Measurements from ENCODE around the gene CACNA1C. TPM values are rescaled to one million over a fixed set of nuclear protein-coding genes. Genes with fewer than 3 reads are reported as not detected.

Gene CACNA1C
- polyA plus RNA-seq, 1 of the 3 experiments (the other 2 are of a cell fraction), result 1.5 TPM

DNA sequence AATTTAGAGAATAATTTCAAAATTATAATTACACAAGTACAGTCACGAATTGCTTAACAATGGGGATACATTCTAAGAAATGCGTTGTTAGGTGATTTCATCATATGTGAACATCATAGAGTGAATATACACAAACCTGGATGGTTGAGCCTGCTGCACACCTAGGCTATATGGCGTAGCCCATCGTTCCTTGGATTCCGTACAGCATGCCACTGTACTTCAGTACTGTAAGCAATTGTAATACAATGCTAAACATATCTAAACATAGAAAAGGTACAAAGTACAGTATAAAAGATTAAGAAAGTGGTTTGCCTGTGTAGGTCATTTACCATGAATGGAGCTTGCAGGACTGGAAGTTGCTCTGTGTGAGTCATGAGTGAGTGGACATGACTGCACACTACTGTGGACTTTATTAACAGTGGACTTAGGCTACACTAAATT lies 286.2 kb downstream of the CACNA1C start:
- no peak overlapping the region for H3K9ac ChIP-seq
- no peaks in the 10 kb centered on the region for H3K27me3 ChIP-seq (ENCODE audit: insufficient read depth)
- H3K9me2 ChIP-seq, result no peaks in the 10 kb centered on the region
- TF ChIP-seq, protein P1, sequence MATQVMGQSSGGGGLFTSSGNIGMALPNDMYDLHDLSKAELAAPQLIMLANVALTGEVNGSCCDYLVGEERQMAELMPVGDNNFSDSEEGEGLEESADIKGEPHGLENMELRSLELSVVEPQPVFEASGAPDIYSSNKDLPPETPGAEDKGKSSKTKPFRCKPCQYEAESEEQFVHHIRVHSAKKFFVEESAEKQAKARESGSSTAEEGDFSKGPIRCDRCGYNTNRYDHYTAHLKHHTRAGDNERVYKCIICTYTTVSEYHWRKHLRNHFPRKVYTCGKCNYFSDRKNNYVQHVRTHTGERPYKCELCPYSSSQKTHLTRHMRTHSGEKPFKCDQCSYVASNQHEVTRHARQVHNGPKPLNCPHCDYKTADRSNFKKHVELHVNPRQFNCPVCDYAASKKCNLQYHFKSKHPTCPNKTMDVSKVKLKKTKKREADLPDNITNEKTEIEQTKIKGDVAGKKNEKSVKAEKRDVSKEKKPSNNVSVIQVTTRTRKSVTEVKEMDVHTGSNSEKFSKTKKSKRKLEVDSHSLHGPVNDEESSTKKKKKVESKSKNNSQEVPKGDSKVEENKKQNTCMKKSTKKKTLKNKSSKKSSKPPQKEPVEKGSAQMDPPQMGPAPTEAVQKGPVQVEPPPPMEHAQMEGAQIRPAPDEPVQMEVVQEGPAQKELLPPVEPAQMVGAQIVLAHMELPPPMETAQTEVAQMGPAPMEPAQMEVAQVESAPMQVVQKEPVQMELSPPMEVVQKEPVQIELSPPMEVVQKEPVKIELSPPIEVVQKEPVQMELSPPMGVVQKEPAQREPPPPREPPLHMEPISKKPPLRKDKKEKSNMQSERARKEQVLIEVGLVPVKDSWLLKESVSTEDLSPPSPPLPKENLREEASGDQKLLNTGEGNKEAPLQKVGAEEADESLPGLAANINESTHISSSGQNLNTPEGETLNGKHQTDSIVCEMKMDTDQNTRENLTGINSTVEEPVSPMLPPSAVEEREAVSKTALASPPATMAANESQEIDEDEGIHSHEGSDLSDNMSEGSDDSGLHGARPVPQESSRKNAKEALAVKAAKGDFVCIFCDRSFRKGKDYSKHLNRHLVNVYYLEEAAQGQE (IDR thresholded peaks at IDR 0.05; ENCODE audit: low read depth, low read length), result no peak
- TF ChIP-seq JUND (IDR thresholded peaks at IDR 0.05), result peak; percentile 73
- TF ChIP-seq TCF12 (IDR thresholded peaks at IDR 0.05), result 0 out of 2 replicates have a peak, but pooled peaks have one; percentile 32
- TF ChIP-seq FOSL2 (IDR thresholded peaks at IDR 0.05; ENCODE audit: borderline replicate concordance, low read depth), result peak; percentile 88
- H3K36me3 ChIP-seq (replicated peaks in 1 of 2; ENCODE audit: control insufficient read depth in 1 of 2, insufficient read depth in 2 of 2, low read length in 1 of 2), result no peaks in the 10 kb centered on the region
- peaks cover 36% of the 10 kb centered on the region for H3F3A ChIP-seq (replicated peaks; ENCODE audit: insufficient read depth)
- 0 out of 2 replicates have a peak, but pooled peaks cover 2% of the 10 kb centered on the region for H3K79me2 ChIP-seq (ENCODE audit: insufficient read depth)
- H3K4me1 ChIP-seq (ENCODE audit: control insufficient read depth in 1 of 2, insufficient read depth in 2 of 2, low read depth in 1 of 2, low read length in 1 of 2), result peaks cover 41 to 45% of the 10 kb centered on the region in 2 experiments
- no peak overlapping the region for H2AFZ ChIP-seq (ENCODE audit: low read depth)
- H3K4me3 ChIP-seq (ENCODE audit: low read depth in 2 of 2, low read length in 1 of 2), result no peak overlapping the region
- no peaks in the 10 kb centered on the region for H3K9me3 ChIP-seq
- WGBS (ENCODE audit: low lambda C conversion rate), result 73% methylated on average over 5 of the region's 5 CpGs
- peak overlapping the region in 1 of 2 experiments; percentile 54; a peak in 2 of 4 replicates for H3K27ac ChIP-seq (ENCODE audit: low read depth in 2 of 2, low read length in 1 of 2)
- H3K4me2 ChIP-seq, result peak overlapping the region; percentile 17; the same call in 1 of the 2 replicates
- POLR2A ChIA-PET, result no interaction called here
- no peaks in the 10 kb centered on the region for H4K20me1 ChIP-seq (ENCODE audit: insufficient read depth)
- CTCF ChIA-PET, result interaction anchor here (1.1 to 1.6 kb wide), 2 partner anchors 244 to 305 kb away, joined by 3 to 4 read pairs; no protein-coding TSS in a partner anchor
- no peak for DNase-seq

DNA sequence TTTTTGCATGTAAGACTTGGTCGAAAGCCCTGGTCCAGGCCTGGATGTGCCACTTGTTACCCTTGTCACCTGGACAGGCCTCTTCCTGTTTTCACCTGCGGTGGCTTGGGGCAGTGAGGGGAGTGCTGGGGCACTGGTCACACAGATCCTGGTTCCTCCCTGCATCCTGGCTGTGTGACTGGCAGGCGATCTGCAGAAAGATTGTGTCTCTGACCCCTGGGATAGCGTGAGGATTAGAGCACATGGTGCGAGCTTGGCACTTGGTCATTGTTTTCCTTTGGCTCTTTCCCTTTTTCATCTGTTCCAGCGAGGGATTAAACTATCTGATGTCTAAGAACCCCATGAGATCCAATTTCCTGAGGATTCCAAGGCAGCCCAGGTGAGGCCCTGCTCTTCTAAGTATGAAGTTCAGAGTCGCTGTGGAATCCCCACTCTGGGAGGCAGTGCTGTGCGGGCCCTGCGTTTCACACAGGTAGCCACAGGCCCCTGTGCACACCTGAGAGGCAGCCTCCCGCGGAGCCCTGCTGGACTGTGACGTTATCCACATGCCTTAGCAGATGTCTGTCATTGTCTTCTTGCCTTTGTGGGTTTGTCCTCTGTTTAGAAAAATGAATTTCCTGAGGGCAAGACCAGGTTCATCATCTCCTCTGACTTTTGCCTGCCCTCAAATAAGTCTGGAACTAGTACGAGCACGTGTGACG lies 288.4 kb downstream of the CACNA1C start:
- Histone ChIP-seq H3K4me3 (ENCODE audit: low read depth in 2 of 2, low read length in 1 of 2) (no peak overlapping the region), H3K9me3 (no peaks in the 10 kb centered on the region), H3K27ac (ENCODE audit: low read depth in 2 of 2, low read length in 1 of 2) (peak overlapping the region in 1 of 2 experiments; percentile 25; a peak in 1 of 4 replicates), H4K20me1 (ENCODE audit: insufficient read depth) (no peaks in the 10 kb centered on the region), H3K27me3 (ENCODE audit: insufficient read depth) (no peaks in the 10 kb centered on the region), H3K36me3 (replicated peaks in 1 of 2; ENCODE audit: control insufficient read depth in 1 of 2, insufficient read depth in 2 of 2, low read length in 1 of 2) (no peaks in the 10 kb centered on the region), H2AFZ (ENCODE audit: low read depth) (peak overlapping the region; percentile 46; the same call in 1 of the 2 replicates), H3K4me1 (ENCODE audit: control insufficient read depth in 1 of 2, insufficient read depth in 2 of 2, low read depth in 1 of 2, low read length in 1 of 2) (peaks cover 32 to 41% of the 10 kb centered on the region in 2 experiments), H3K9me2 (no peaks in the 10 kb centered on the region), H3K4me2 (no peak overlapping the region), H3K9ac (no peak overlapping the region), H3K79me2 (ENCODE audit: insufficient read depth) (0 out of 2 replicates have a peak, but pooled peaks cover 2% of the 10 kb centered on the region), H3F3A (replicated peaks; ENCODE audit: insufficient read depth) (peaks cover 23% of the 10 kb centered on the region)
- POLR2A ChIA-PET, result interaction anchor here (0.7 kb wide), 1 partner anchor 147 kb away, joined by 3 read pairs; no protein-coding TSS in a partner anchor
- TF ChIP-seq, protein P2, sequence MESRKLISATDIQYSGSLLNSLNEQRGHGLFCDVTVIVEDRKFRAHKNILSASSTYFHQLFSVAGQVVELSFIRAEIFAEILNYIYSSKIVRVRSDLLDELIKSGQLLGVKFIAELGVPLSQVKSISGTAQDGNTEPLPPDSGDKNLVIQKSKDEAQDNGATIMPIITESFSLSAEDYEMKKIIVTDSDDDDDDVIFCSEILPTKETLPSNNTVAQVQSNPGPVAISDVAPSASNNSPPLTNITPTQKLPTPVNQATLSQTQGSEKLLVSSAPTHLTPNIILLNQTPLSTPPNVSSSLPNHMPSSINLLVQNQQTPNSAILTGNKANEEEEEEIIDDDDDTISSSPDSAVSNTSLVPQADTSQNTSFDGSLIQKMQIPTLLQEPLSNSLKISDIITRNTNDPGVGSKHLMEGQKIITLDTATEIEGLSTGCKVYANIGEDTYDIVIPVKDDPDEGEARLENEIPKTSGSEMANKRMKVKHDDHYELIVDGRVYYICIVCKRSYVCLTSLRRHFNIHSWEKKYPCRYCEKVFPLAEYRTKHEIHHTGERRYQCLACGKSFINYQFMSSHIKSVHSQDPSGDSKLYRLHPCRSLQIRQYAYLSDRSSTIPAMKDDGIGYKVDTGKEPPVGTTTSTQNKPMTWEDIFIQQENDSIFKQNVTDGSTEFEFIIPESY (IDR thresholded peaks at IDR 0.05; ENCODE audit: borderline replicate concordance, low read depth), result no peak
- TF ChIP-seq FOSL2 (IDR thresholded peaks at IDR 0.05; ENCODE audit: borderline replicate concordance, low read depth), result no peak
- TF ChIP-seq, protein P3, sequence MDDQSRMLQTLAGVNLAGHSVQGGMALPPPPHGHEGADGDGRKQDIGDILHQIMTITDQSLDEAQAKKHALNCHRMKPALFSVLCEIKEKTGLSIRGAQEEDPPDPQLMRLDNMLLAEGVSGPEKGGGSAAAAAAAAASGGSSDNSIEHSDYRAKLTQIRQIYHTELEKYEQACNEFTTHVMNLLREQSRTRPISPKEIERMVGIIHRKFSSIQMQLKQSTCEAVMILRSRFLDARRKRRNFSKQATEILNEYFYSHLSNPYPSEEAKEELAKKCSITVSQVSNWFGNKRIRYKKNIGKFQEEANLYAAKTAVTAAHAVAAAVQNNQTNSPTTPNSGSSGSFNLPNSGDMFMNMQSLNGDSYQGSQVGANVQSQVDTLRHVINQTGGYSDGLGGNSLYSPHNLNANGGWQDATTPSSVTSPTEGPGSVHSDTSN (IDR thresholded peaks at IDR 0.05), result no peak
- TF ChIP-seq, protein P4, sequence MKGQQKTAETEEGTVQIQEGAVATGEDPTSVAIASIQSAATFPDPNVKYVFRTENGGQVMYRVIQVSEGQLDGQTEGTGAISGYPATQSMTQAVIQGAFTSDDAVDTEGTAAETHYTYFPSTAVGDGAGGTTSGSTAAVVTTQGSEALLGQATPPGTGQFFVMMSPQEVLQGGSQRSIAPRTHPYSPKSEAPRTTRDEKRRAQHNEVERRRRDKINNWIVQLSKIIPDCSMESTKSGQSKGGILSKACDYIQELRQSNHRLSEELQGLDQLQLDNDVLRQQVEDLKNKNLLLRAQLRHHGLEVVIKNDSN (IDR thresholded peaks at IDR 0.05; ENCODE audit: borderline replicate concordance, low read depth), result no peak
- no peak for TF ChIP-seq SIN3A (IDR thresholded peaks at IDR 0.05; ENCODE audit: borderline replicate concordance, low read depth, low read length)
- TF ChIP-seq, protein P5, sequence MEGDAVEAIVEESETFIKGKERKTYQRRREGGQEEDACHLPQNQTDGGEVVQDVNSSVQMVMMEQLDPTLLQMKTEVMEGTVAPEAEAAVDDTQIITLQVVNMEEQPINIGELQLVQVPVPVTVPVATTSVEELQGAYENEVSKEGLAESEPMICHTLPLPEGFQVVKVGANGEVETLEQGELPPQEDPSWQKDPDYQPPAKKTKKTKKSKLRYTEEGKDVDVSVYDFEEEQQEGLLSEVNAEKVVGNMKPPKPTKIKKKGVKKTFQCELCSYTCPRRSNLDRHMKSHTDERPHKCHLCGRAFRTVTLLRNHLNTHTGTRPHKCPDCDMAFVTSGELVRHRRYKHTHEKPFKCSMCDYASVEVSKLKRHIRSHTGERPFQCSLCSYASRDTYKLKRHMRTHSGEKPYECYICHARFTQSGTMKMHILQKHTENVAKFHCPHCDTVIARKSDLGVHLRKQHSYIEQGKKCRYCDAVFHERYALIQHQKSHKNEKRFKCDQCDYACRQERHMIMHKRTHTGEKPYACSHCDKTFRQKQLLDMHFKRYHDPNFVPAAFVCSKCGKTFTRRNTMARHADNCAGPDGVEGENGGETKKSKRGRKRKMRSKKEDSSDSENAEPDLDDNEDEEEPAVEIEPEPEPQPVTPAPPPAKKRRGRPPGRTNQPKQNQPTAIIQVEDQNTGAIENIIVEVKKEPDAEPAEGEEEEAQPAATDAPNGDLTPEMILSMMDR (IDR thresholded peaks at IDR 0.05), result no peak
- no peak for TF ChIP-seq TCF12 (IDR thresholded peaks at IDR 0.05)
- TF ChIP-seq, protein P6, sequence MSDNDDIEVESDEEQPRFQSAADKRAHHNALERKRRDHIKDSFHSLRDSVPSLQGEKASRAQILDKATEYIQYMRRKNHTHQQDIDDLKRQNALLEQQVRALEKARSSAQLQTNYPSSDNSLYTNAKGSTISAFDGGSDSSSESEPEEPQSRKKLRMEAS (IDR thresholded peaks at IDR 0.05; ENCODE audit: low read depth), result no peak
- no peak for DNase-seq
- CTCF ChIA-PET, result interaction anchor here (0.7 kb wide), 1 partner anchor 327 kb away, joined by 3 read pairs; no protein-coding TSS in a partner anchor
- 88% methylated on average over 12 of the region's 15 CpGs for WGBS (ENCODE audit: low lambda C conversion rate)
